Prostate gland (tissue), 2 donors: ENCODE data around the gene OR51V1. TPM values are rescaled to one million over a fixed set of nuclear protein-coding genes. Genes with fewer than 3 reads are reported as not detected.
"Not testable (repeated sequence)": the region's sequence is repeated elsewhere in the genome, so short reads cannot be mapped to it uniquely, and the experiment has no call there.

ENCODE experiments used
- DNase-seq: peaks from one replicate; pipeline ENCODE4 v3.0.0-alpha.2; 2019; ENCODE audit warnings: low spot score
- H3K27ac ChIP-seq, 2 donors: fragments of 200-600 bp; sonication (generic); 2 replicates each; pipeline ENCODE4 v1.5.1; 2017 to 2019
- H3K27me3 ChIP-seq: fragments of 200-600 bp; sonication (generic); replicated peaks from 2 replicates; pipeline ENCODE4 v1.5.1; 2019; ENCODE audit not compliant: insufficient read depth
- H3K36me3 ChIP-seq, 2 donors: fragments of 200-600 bp; sonication (generic); 1 replicate in 1 of 2; 2 replicates in 1 of 2; pipeline versions ENCODE4 v1.5.1 to v1.8.1; 2017 to 2019
- H3K4me1 ChIP-seq: fragments of 200-600 bp; sonication (generic); replicated peaks from 2 replicates; pipeline ENCODE4 v1.5.1; 2019
- H3K4me3 ChIP-seq, 2 donors: fragments of 200-600 bp; sonication (generic); 2 replicates each; pipeline ENCODE4 v1.5.1; 2017 to 2019
- H3K9me3 ChIP-seq: fragments of 200-600 bp; sonication (generic); 2 replicates; pipeline ENCODE4 v1.5.1; 2017
- POLR2A ChIP-seq: fragments of 450-650 bp; IDR thresholded peaks from one replicate; pipeline ENCODE4 v1.6.1; 2016; ENCODE audit warnings: antibody characterized with exemption, mild to moderate bottlenecking
- POLR2AphosphoS5 ChIP-seq: sonication (generic); formaldehyde crosslinking; IDR thresholded peaks from one replicate; pipeline ENCODE4 v1.6.1; 2017; ENCODE audit warnings: antibody characterized with exemption
- WGBS: methylation state at CpG from one replicate; pipeline ENCODE4 v1.1.5; 2018; 5-methylcytosine and 5-hydroxymethylcytosine counted together
- intact Hi-C: fragments of 100-400 bp; cut with DNase I; formaldehyde crosslinking; loops from one replicate; pipeline ENCODE4 v1.14.2; 2022
- total RNA-seq, 2 donors: library from RNA; depleted of rRNA; stranded (reverse); fragments of >200 nt; gene quantifications; one replicate each; pipeline ENCODE4 v1.1.0, GENCODE V29; 2016
- TF ChIP-seq, protein P1 (sequence below), 4 experiments: fragments of 200-600 bp in 2 of 4; fragments of 450-650 bp in 2 of 4; sonication (generic) in 2 of 4; IDR thresholded peaks; 1 replicate in 3 of 4; 2 replicates in 1 of 4; pipeline ENCODE4 v1.5.1; 2016 to 2019; ENCODE audit warnings: antibody characterized with exemption in 4 of 4, mild to moderate bottlenecking in 2 of 4, moderate library complexity in 2 of 4

The OR51V1 gene, protein sequence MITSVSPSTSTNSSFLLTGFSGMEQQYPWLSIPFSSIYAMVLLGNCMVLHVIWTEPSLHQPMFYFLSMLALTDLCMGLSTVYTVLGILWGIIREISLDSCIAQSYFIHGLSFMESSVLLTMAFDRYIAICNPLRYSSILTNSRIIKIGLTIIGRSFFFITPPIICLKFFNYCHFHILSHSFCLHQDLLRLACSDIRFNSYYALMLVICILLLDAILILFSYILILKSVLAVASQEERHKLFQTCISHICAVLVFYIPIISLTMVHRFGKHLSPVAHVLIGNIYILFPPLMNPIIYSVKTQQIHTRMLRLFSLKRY
- total RNA-seq: not detected

GRCh38 chr11:5200582-5200981, at the start of gene OR51V1:
Gene OR51V1 (minus strand): TSS chr11:5200682. CDS start chr11:5200682, 0 bp downstream.
- intact Hi-C loops: no loop called here
- TF ChIP-seq POLR2A (no peak), POLR2AphosphoS5 (no peak)
- TF ChIP-seq, protein P1, sequence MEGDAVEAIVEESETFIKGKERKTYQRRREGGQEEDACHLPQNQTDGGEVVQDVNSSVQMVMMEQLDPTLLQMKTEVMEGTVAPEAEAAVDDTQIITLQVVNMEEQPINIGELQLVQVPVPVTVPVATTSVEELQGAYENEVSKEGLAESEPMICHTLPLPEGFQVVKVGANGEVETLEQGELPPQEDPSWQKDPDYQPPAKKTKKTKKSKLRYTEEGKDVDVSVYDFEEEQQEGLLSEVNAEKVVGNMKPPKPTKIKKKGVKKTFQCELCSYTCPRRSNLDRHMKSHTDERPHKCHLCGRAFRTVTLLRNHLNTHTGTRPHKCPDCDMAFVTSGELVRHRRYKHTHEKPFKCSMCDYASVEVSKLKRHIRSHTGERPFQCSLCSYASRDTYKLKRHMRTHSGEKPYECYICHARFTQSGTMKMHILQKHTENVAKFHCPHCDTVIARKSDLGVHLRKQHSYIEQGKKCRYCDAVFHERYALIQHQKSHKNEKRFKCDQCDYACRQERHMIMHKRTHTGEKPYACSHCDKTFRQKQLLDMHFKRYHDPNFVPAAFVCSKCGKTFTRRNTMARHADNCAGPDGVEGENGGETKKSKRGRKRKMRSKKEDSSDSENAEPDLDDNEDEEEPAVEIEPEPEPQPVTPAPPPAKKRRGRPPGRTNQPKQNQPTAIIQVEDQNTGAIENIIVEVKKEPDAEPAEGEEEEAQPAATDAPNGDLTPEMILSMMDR (IDR thresholded peaks at IDR 0.05): no peak
- DNase-seq: no peak
- WGBS: 78% methylated on average over 1 of the region's 1 CpG
- no peak within 1 kb of the TSS for H3K4me3 ChIP-seq
- no peak within 1 kb of the TSS for H3K27ac ChIP-seq
- H3K4me1 ChIP-seq: no peaks in the 10 kb centered on the region
- no peaks in the 10 kb centered on the region for H3K36me3 ChIP-seq
- H3K9me3 ChIP-seq: no peaks in the 10 kb centered on the region
- no peaks in the 10 kb centered on the region for H3K27me3 ChIP-seq

- H3K4me1 ChIP-seq, DNase-seq, H3K36me3 ChIP-seq, H3K27me3 ChIP-seq, H3K27ac ChIP-seq, intact Hi-C loops, H3K9me3 ChIP-seq, H3K4me3 ChIP-seq: not testable (repeated sequence)
- 77% methylated on average over 4 of the region's 9 CpGs for WGBS
These were observed 49.4 kb upstream of the OR51V1 start, which contains the start of gene HBG1 for GRCh38 chr11:5249807-5250396. Gene HBG1 (minus strand): TSS chr11:5249857. CDS start chr11:5249804, 53 bp downstream.

DNA sequence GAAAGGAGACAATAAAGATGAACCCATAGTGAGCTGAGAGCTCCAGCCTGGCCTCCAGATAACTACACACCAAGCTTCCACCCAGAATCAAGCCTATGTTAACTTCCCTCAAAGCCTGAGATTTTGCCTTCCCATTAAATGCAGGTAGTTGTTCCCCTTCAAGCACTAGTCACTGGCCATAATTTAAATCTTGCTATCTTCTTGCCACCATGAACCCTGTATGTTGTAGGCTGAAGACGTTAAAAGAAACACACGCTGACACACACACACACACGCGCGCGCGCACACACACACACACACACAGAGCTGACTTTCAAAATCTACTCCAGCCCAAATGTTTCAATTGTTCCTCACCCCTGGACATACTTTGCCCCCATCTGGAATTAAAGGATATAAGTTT, 48.0 kb upstream of the OR51V1 start:
- H3K27ac ChIP-seq, H3K36me3 ChIP-seq, DNase-seq, H3K27me3 ChIP-seq, intact Hi-C loops, H3K4me1 ChIP-seq, H3K4me3 ChIP-seq, H3K9me3 ChIP-seq: not testable (repeated sequence)
- 69% methylated on average over 7 of the region's 7 CpGs for WGBS

DNA sequence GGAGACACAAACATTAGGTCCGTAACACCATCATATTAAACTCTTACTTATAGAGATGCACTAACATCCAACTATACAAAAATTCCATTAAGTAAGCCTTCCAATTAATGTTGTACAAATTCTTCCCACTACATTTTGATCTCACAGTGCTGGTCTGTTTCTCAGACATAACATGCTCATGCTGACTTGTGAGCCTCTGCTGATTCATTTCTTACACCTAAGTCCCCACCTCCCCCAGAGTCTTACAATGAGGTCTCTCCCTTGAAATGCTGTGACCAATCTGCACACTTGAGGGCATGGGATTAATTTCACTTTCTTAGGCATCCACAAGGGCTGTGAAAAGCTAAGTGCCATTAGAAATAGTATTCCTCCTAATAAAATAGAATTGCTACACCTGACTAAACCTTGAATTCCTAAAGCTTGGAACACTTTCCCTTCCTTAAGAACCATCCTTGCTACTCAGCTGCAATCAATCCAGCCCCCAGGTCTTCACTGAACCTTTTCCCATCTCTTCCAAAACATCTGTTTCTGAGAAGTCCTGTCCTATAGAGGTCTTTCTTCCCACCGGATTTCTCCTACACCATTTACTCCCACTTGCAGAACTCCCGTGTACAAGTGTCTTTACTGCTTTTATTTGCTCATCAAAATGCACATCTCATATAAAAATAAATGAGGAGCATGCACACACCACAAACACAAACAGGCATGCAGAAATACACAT, 47.1 kb upstream of the OR51V1 start:
- TF ChIP-seq, protein P1 (IDR thresholded peaks at IDR 0.05): no peak
- TF ChIP-seq POLR2AphosphoS5 (no peak), POLR2A (no peak)
- no peaks in the 10 kb centered on the region for H3K4me1 ChIP-seq
- intact Hi-C loops: no loop called here
- H3K27me3 ChIP-seq: no peaks in the 10 kb centered on the region
- H3K9me3 ChIP-seq: no peaks in the 10 kb centered on the region
- H3K27ac ChIP-seq: no peak overlapping the region
- H3K36me3 ChIP-seq: no peaks in the 10 kb centered on the region
- 76% methylated on average over 3 of the region's 3 CpGs for WGBS
- H3K4me3 ChIP-seq: no peak overlapping the region
- DNase-seq: no peak

GRCh38 chr11:5246772-5247471, 46.4 kb upstream of the OR51V1 start:
- DNase-seq: no peak
- H3K4me1 ChIP-seq: no peaks in the 10 kb centered on the region
- H3K27me3 ChIP-seq: no peaks in the 10 kb centered on the region
- WGBS: 76% methylated on average over 6 of the region's 6 CpGs
- intact Hi-C loops: no loop called here
- no peak overlapping the region for H3K27ac ChIP-seq
- TF ChIP-seq POLR2A: no peak
- no peak for TF ChIP-seq POLR2AphosphoS5
- TF ChIP-seq, protein P1 (IDR thresholded peaks at IDR 0.05): no peak
- no peak overlapping the region for H3K4me3 ChIP-seq
- no peaks in the 10 kb centered on the region for H3K36me3 ChIP-seq
- H3K9me3 ChIP-seq: no peaks in the 10 kb centered on the region
